NK-92 (cell line): ENCODE measurements around the gene STK11IP.

Experiments used
- DNase-seq: peaks from one replicate; lab custom pipeline; 2025; ENCODE audit not compliant: unreplicated experiment; lab: John Stamatoyannopoulos, UW

The STK11IP gene

GRCh38 chr2:219562049-219563020 lies 35.3 kb upstream of the STK11IP start:
- DNase-seq: no peak

GRCh38 chr2:219563271-219563928 lies 34.3 kb upstream of the STK11IP start:
- no peak for DNase-seq

DNA sequence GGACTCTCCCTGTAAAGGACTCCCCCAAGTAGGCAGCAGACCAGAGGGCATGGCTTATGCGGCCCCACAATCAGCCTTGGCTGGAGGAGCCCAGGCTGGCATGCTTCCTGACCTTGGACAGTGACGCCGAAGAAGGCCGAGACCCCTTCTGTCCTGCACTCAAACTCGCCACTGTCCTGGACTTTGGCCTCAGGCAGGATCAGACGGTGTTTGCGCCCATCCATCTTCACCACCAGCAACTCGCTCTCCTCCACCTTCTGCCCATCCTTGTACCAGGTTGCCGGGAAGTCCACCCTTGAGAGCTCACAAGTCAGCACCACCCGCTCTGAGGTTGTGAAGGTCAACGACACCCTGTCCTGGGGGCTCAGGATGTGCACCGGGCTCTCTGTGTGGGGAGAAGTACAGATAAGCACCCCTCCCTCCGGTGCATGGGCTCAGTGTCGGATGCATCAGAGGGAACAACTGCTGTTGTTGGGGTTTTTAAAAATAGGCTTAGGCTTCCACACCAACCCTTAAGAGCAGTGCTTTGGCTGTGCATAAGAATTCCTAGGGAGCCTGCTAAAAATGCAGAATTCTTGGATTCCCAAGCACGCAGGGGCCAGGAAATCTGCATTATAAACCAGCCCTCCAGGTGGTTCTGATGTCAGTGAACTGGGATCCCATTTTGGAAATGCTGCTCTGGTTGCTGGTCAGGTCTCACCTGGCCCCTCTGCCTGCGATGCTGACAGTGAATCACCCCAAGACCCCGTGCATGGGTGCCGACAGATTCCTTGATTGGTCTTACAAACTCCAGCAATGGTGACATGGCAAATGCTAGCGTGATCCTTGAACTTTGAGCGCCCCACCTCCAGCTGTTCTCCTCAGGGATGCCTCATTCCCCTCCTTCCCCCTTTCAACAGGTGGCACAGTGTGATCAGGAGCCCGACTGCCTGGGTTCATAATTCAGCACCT lies 32.3 kb upstream of the STK11IP start:
- DNase-seq: no peak

DNA sequence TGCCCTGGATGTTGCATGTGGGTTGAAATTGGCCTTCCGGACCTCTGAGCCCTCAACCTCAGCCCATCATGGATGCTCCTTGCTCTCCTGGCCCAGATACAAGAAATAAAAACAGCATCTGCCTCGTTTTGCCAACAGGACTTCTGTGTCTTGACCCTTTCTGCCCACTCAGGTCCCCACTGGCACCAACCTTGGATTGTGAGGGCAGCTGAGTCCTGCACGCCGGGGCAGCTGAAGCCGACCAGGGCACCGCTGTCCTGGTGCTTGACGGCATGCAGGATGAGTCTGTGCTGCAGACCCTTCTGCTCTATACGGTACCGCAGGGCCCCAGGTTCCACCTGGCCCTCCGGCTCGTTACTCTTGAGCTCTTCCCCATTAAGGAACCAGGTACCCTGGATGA lies 31.0 kb upstream of the STK11IP start:
- DNase-seq: no peak

DNA sequence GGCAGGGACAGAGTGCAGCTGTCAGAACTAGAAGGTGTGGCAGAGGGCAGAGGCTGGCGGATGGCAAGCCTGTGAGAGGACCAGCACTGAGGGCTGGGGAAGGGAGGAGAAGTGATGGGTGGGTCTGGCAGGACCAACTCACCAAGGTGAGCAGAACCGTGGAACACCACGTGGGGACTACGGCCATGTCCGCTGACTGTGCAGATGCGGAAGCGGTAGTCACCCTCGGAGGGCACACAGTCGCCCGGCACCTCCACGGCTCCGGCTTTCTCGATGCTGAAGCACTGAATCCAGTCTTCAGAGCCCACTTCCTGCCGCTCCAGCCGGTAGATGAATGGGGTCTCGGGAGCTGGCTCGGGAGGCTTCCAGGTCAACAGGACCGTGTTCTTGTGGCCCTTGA lies 30.5 kb upstream of the STK11IP start:
- DNase-seq: no peak

DNA sequence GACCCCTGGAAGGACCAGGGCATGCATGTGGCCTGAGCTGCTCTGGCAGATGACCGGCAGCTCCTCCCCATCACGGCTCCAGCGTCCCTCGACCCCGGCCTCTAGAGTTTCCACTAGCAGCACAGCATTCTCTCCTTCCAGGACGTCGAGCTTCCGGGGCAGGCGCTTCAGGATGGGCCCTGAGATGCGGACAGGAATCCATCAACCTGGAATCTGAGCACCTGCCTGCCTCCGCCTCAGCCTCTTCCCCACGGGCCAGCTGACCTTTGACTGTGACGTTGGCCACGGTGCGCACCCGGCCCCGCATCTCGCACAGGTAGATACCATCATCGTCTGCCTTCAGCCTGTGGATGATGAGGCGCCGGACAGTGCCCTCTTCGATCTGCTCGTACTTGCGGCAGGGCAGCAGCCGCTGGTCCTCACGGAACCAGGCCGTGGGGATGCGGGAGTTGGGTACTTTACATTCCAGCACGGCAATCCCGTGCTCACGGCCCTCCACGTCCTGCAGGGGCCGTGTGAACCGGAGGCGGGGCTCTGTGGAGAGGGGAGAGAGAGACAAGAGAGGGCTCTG lies 29.8 kb upstream of the STK11IP start:
- no peak for DNase-seq

GRCh38 chr2:219569041-219569440 lies 28.6 kb upstream of the STK11IP start:
- DNase-seq: no peak

GRCh38 chr2:219569635-219570034 lies 28.0 kb upstream of the STK11IP start:
- DNase-seq: no peak

- DNase-seq: no peak
These were observed 27.3 kb upstream of the STK11IP start for GRCh38 chr2:219570194-219570923.

DNA sequence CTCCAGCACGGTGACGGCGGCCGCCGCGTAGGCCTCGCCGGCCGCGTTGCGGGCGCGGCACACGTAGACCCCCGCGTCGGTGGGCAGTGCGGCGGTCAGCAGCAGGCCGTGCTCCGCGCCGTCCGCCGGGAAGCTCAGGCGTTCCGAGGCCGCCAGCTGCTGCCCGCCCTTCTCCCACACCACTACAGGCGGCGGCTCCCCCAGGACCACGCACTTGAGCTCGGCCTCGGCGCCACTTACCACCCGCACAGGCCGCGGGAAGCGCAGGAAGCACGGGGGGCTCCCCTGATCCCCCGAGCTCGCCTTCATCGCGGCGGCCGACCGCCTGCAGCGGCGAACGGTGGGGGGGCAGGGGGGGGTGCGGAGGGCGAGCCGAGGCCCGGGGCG lies 26.7 kb upstream of the STK11IP start:
- DNase-seq: no peak

GRCh38 chr2:219571311-219572236 lies 26.1 kb upstream of the STK11IP start, which contains the start of gene OBSL1:
Gene OBSL1 (minus strand): TSS chr2:219571539. CDS start chr2:219571232, 307 bp downstream.
- no peak for DNase-seq

- no peak for DNase-seq
These were observed 25.2 kb upstream of the STK11IP start, which contains the start of gene INHA for GRCh38 chr2:219572237-219573001. Gene INHA (plus strand): TSS chr2:219572310. CDS start chr2:219572375, 65 bp downstream.

GRCh38 chr2:219573166-219573565 lies 24.5 kb upstream of the STK11IP start:
- DNase-seq: no peak

DNA sequence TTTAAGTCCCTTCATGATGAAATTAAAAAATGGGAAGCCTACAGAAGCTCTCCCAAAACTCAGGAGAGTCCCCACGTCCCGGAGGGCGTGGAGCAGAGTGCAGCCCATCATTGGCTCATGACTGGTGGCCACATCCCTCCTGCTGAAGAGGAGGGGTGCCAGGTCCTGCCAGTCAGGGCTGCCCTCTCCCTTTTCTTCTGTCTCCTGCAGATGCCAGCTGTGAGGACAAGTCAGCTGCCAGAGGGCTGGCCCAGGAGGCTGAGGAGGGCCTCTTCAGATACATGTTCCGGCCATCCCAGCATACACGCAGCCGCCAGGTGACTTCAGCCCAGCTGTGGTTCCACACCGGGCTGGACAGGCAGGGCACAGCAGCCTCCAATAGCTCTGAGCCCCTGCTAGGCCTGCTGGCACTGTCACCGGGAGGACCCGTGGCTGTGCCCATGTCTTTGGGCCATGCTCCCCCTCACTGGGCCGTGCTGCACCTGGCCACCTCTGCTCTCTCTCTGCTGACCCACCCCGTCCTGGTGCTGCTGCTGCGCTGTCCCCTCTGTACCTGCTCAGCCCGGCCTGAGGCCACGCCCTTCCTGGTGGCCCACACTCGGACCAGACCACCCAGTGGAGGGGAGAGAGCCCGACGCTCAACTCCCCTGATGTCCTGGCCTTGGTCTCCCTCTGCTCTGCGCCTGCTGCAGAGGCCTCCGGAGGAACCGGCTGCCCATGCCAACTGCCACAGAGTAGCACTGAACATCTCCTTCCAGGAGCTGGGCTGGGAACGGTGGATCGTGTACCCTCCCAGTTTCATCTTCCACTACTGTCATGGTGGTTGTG lies 23.0 kb upstream of the STK11IP start:
- no peak for DNase-seq

- no peak for DNase-seq
These were observed 21.8 kb upstream of the STK11IP start for GRCh38 chr2:219575566-219576504.
